GM23338 (cell line): ENCODE results near the gene RGS7. TPM values are rescaled to one million over a fixed set of nuclear protein-coding genes. Genes with fewer than 3 reads are reported as not detected.

Experiments used
- ATAC-seq: fragments of 200-7000 bp; cut with Tn5 transposase; 3 replicates; pipeline ENCODE4 v1.9.1; 2020
- DNase-seq: peaks from one replicate; pipeline ENCODE4 v3.0.0-alpha.2; 2015; ENCODE audit warnings: low spot score
- H2AFZ ChIP-seq: fragments of 200-600 bp; sonication (generic); 2 replicates; pipeline ENCODE4 v1.8.0; 2016; ENCODE audit warnings: antibody characterized with exemption, mild to moderate bottlenecking, moderate library complexity
- H3F3A ChIP-seq: fragments of 200-600 bp; sonication (generic); replicated peaks from 2 replicates; pipeline ENCODE4 v1.8.0; 2017; ENCODE audit warnings: antibody characterized with exemption, mixed run types, low read depth
- H3K27ac ChIP-seq: fragments of 200-600 bp; sonication (generic); 2 replicates; pipeline ENCODE4 v1.6.1; 2016; ENCODE audit warnings: low read depth
- H3K27me3 ChIP-seq: fragments of 200-600 bp; sonication (generic); 2 replicates; pipeline ENCODE4 v1.8.0; 2016; ENCODE audit warnings: mild to moderate bottlenecking, mixed run types, moderate library complexity; ENCODE audit not compliant: insufficient read depth
- H3K36me3 ChIP-seq: fragments of 200-600 bp; sonication (generic); 2 replicates; pipeline ENCODE4 v1.8.0; 2016; ENCODE audit warnings: mild to moderate bottlenecking; ENCODE audit not compliant: insufficient read depth
- H3K4me1 ChIP-seq: fragments of 200-600 bp; sonication (generic); 2 replicates; pipeline ENCODE4 v1.8.0; 2016; ENCODE audit warnings: mild to moderate bottlenecking, moderate library complexity; ENCODE audit not compliant: insufficient read depth
- H3K4me2 ChIP-seq: fragments of 200-600 bp; sonication (generic); 2 replicates; pipeline ENCODE4 v1.7.1; 2017; ENCODE audit warnings: mixed run types
- H3K4me3 ChIP-seq: fragments of 200-600 bp; sonication (generic); 2 replicates; pipeline ENCODE4 v1.6.1; 2016; ENCODE audit warnings: mixed run types
- H3K79me2 ChIP-seq: fragments of 200-600 bp; sonication (generic); replicated peaks from 2 replicates; pipeline ENCODE4 v1.8.0; 2017; ENCODE audit warnings: mild to moderate bottlenecking; ENCODE audit not compliant: insufficient read depth
- H3K9me2 ChIP-seq: fragments of 200-600 bp; sonication (generic); 2 replicates; pipeline ENCODE4 v1.8.0; 2017; ENCODE audit not compliant: insufficient read depth
- H4K20me1 ChIP-seq: fragments of 200-600 bp; sonication (generic); replicated peaks from 2 replicates; pipeline ENCODE4 v1.8.0; 2017; ENCODE audit warnings: mild to moderate bottlenecking; ENCODE audit not compliant: insufficient read depth
- H3K27ac Mint-ChIP-seq: 2 replicates; pipeline ENCODE4 v1.8.0; 2020; ENCODE audit warnings: inconsistent platforms, mild to moderate bottlenecking, moderate library complexity, mixed read lengths
- H3K27me3 Mint-ChIP-seq: 3 replicates; pipeline ENCODE4 v1.8.0; 2022; ENCODE audit warnings: low read depth, mild to moderate bottlenecking, moderate library complexity, mixed read lengths, inconsistent platforms; ENCODE audit not compliant: insufficient read depth, poor library complexity
- H3K36me3 Mint-ChIP-seq: 3 replicates; pipeline ENCODE4 v1.8.0; 2021; ENCODE audit warnings: low read depth, mild to moderate bottlenecking, inconsistent platforms, moderate library complexity, mixed read lengths
- H3K4me1 Mint-ChIP-seq: 3 replicates; pipeline ENCODE4 v1.8.0; 2020; ENCODE audit warnings: mild to moderate bottlenecking, inconsistent platforms, mixed read lengths
- H3K4me3 Mint-ChIP-seq: 3 replicates; pipeline ENCODE4 v1.8.0; 2021; ENCODE audit warnings: moderate library complexity, mild to moderate bottlenecking, inconsistent platforms, mixed read lengths
- H3K9me3 Mint-ChIP-seq: 3 replicates; pipeline ENCODE4 v1.8.0; 2020; ENCODE audit warnings: moderate library complexity, mild to moderate bottlenecking, inconsistent platforms, mixed read lengths
- CREB1 ChIP-seq: fragments of 250-450 bp; sonication (Bioruptor Pico); IDR thresholded peaks from 2 replicates; pipeline ENCODE4 v1.5.0; 2020; ENCODE audit warnings: low read depth, mild to moderate bottlenecking, moderate library complexity
- CTCF ChIP-seq, 2 experiments: fragments of 200-600 bp in 1 of 2; sonication (generic) in 1 of 2; conservative IDR thresholded peaks; 2 replicates each; pipeline versions ENCODE4 v1.5.1 to v1.6.1; 2016 to 2017; ENCODE audit warnings: antibody characterized with exemption in 2 of 2, low read depth in 2 of 2, mild to moderate bottlenecking in 2 of 2, moderate library complexity in 1 of 2
- ETS1 ChIP-seq: IDR thresholded peaks from 2 replicates; pipeline ENCODE4 v1.6.1; 2016; ENCODE audit warnings: antibody characterized with exemption
- EZH2 ChIP-seq: fragments of 200-600 bp; sonication (generic); IDR thresholded peaks from one replicate; pipeline ENCODE4 v1.8.0; 2017; ENCODE audit warnings: antibody characterized with exemption, mild to moderate bottlenecking, low read depth; ENCODE audit not compliant: unreplicated experiment
- EZH2phosphoT487 ChIP-seq: fragments of 200-600 bp; sonication (generic); IDR thresholded peaks from one replicate; pipeline ENCODE4 v1.8.1; 2018; ENCODE audit warnings: antibody characterized with exemption; ENCODE audit not compliant: unreplicated experiment
- JUNB ChIP-seq: IDR thresholded peaks from one replicate; pipeline ENCODE4 v1.6.1; 2016; ENCODE audit warnings: antibody characterized with exemption; ENCODE audit not compliant: unreplicated experiment
- POLR2AphosphoS5 ChIP-seq: IDR thresholded peaks from 2 replicates; pipeline ENCODE4 v1.6.1; 2016; ENCODE audit warnings: antibody characterized with exemption, low read depth
- REST ChIP-seq: IDR thresholded peaks from one replicate; pipeline ENCODE4 v1.6.1; 2018; ENCODE audit warnings: antibody characterized with exemption; ENCODE audit not compliant: unreplicated experiment
- ZNF331 ChIP-seq: fragments of 250-450 bp; sonication (Bioruptor Pico); IDR thresholded peaks from 2 replicates; pipeline ENCODE4 v1.5.0; 2020; ENCODE audit warnings: low read depth, mild to moderate bottlenecking, moderate library complexity
- ZNF462 ChIP-seq: fragments of 250-450 bp; sonication (Bioruptor Pico); IDR thresholded peaks from 2 replicates; pipeline ENCODE4 v1.5.0; 2020; ENCODE audit warnings: mild to moderate bottlenecking, moderate library complexity
- polyA plus RNA-seq: library from polyadenylated mRNA; unstranded; fragments of >200 nt; fragmentation: Nextera tagmentation; extraction: Ambion mirVana; gene quantifications from 2 replicates; pipeline ENCODE4 v1.2.1, GENCODE V29; 2016
- total RNA-seq: library from RNA; depleted of rRNA; stranded (reverse); fragments of >200 nt; shearing (Covaris generic); gene quantifications from 2 replicates; pipeline ENCODE4 v1.2.3, GENCODE V29; 2014

RGS7 gene
- total and polyA plus RNA-seq, 2 experiments from 2014 or later = 2.0 to 2.2 TPM

GRCh38 chr1:241274693-241275092 is 82.3 kb downstream of the RGS7 start:
- Histone ChIP-seq H3F3A (no peaks in the 10 kb centered on the region), H3K4me2 (no peak overlapping the region), H3K4me3 (no peak overlapping the region), H2AFZ (no peak overlapping the region), H3K27me3 (no peaks in the 10 kb centered on the region), H3K4me1 (no peaks in the 10 kb centered on the region), H4K20me1 (no peaks in the 10 kb centered on the region), H3K36me3 (no peaks in the 10 kb centered on the region; the same call in 1 of the 2 replicates), H3K27ac (no peak overlapping the region), H3K9me2 (peaks cover 9% of the 10 kb centered on the region), H3K79me2 (no peaks in the 10 kb centered on the region)
- peaks cover 2% of the 10 kb centered on the region for H3K27me3 Mint-ChIP-seq
- no peak overlapping the region for H3K4me3 Mint-ChIP-seq
- H3K9me3 Mint-ChIP-seq = peaks cover 29% of the 10 kb centered on the region
- peaks cover 22% of the 10 kb centered on the region for H3K36me3 Mint-ChIP-seq
- no peaks in the 10 kb centered on the region for H3K4me1 Mint-ChIP-seq
- no peak overlapping the region for H3K27ac Mint-ChIP-seq
- ATAC-seq (no peak), DNase-seq (no peak)
- TF ChIP-seq ZNF331 (CRISPR knock-in tag) (no peak), REST (no peak), POLR2AphosphoS5 (no peak), ETS1 (no peak), EZH2 (no peak), EZH2phosphoT487 (no peak), CREB1 (CRISPR knock-in tag) (no peak), JUNB (no peak), CTCF (conservative IDR thresholded peaks at IDR 0.05; ENCODE audit: low read depth in 2 of 2) (no peak), ZNF462 (CRISPR knock-in tag) (no peak)
